ENCODE measurements around the gene PLA2G4B. TPM values are rescaled to one million over a fixed set of nuclear protein-coding genes. Genes with fewer than 3 reads are reported as not detected.

Gene PLA2G4B
- total RNA-seq, 1 donor from 2014 or later: 8.5 TPM

- DNase-seq (ENCODE audit: low read depth, low spot score): no peak
- Mint-ChIP-seq H3K9me3 (no peaks in the 10 kb centered on the region), H3K27me3 (ENCODE audit: low read depth) (no peaks in the 10 kb centered on the region), H3K4me1 (peaks cover 16% of the 10 kb centered on the region), H3K36me3 (ENCODE audit: low read depth) (no peaks in the 10 kb centered on the region), H3K4me3 (peak overlapping the region; percentile 29), H3K27ac (ENCODE audit: unreplicated experiment) (peak overlapping the region; percentile 67)
- TF ChIP-seq CTCF (conservative IDR thresholded peaks at IDR 0.05): no peak
Measured at GRCh38 chr15:41870689-41871081, 32.0 kb downstream of the PLA2G4B start.

GRCh38 chr15:41871175-41871905 lies 32.7 kb downstream of the PLA2G4B start:
- no peaks in the 10 kb centered on the region for H3K27me3 Mint-ChIP-seq (ENCODE audit: low read depth)
- no peak for DNase-seq (ENCODE audit: low read depth, low spot score)
- H3K4me1 Mint-ChIP-seq: peaks cover 16% of the 10 kb centered on the region
- no peak overlapping the region for H3K4me3 Mint-ChIP-seq
- no peaks in the 10 kb centered on the region for H3K36me3 Mint-ChIP-seq (ENCODE audit: low read depth)
- peak overlapping the region; percentile 57 for H3K27ac Mint-ChIP-seq (ENCODE audit: unreplicated experiment)
- no peak for TF ChIP-seq CTCF (conservative IDR thresholded peaks at IDR 0.05)
- no peaks in the 10 kb centered on the region for H3K9me3 Mint-ChIP-seq

- Mint-ChIP-seq H3K36me3 (ENCODE audit: low read depth) (no peaks in the 10 kb centered on the region), H3K4me3 (no peak overlapping the region), H3K27ac (ENCODE audit: unreplicated experiment) (peak overlapping the region; percentile 90), H3K27me3 (ENCODE audit: low read depth) (no peaks in the 10 kb centered on the region), H3K4me1 (peaks cover 14% of the 10 kb centered on the region), H3K9me3 (no peaks in the 10 kb centered on the region)
- DNase-seq (ENCODE audit: low read depth, low spot score): no peak
- TF ChIP-seq CTCF (conservative IDR thresholded peaks at IDR 0.05): no peak
Measured at GRCh38 chr15:41872166-41872747, 33.6 kb downstream of the PLA2G4B start.

GRCh38 chr15:41873711-41874110 lies 35.1 kb downstream of the PLA2G4B start:
- no peak overlapping the region for H3K27ac Mint-ChIP-seq (ENCODE audit: unreplicated experiment)
- no peaks in the 10 kb centered on the region for H3K9me3 Mint-ChIP-seq
- no peak overlapping the region for H3K4me3 Mint-ChIP-seq
- H3K4me1 Mint-ChIP-seq: peaks cover 9% of the 10 kb centered on the region
- H3K27me3 Mint-ChIP-seq (ENCODE audit: low read depth): no peaks in the 10 kb centered on the region
- no peaks in the 10 kb centered on the region for H3K36me3 Mint-ChIP-seq (ENCODE audit: low read depth)
- TF ChIP-seq CTCF (conservative IDR thresholded peaks at IDR 0.05): no peak
- no peak for DNase-seq (ENCODE audit: low read depth, low spot score)

GRCh38 chr15:41874736-41875135 lies 36.1 kb downstream of the PLA2G4B start:
- no peaks in the 10 kb centered on the region for H3K36me3 Mint-ChIP-seq (ENCODE audit: low read depth)
- no peak overlapping the region for H3K4me3 Mint-ChIP-seq
- no peak overlapping the region for H3K27ac Mint-ChIP-seq (ENCODE audit: unreplicated experiment)
- no peaks in the 10 kb centered on the region for H3K27me3 Mint-ChIP-seq (ENCODE audit: low read depth)
- no peaks in the 10 kb centered on the region for H3K9me3 Mint-ChIP-seq
- no peak for TF ChIP-seq CTCF (conservative IDR thresholded peaks at IDR 0.05)
- no peak for DNase-seq (ENCODE audit: low read depth, low spot score)
- peaks cover 5% of the 10 kb centered on the region for H3K4me1 Mint-ChIP-seq

Measured in neural crest cell (in vitro differentiated cells).